ENCODE data around the gene IGSF23.

DNA sequence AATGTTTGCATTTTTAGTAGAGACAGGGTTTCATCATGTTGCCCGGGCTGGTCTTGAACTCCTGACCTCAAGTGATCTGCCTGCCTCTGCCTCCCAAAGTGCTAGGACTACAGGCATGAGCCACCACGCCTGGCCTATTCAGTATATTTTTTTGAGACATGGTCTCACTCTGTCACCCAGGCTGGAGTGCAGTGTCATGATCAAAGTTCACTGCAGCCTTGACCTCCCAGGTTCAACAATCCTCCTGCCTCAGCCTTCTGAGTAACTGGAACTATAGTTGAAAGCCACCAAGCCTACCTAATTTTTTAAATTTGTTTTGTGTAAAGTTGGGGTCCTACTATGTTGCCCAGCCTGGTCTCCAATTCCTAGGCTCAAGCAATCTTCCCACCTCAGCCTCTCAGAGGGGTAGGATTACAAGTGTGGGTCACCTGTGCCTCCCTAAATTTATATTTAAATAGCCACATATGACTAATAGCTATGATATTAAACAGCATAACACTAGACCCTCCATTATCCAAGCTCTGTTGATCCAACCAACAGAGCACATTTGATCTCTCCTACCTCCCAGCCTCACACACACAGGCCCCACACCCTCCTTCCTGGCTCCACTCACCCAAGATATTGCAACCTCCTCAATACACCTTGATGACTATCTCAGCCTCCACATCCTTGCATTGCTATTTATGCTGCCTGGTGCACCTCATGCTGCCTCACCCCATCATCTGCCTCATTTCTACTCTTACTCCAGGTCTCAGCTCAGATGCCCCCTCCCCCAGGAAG, 55.8 kb downstream of the IGSF23 start:
- TF ChIP-seq, protein P1, sequence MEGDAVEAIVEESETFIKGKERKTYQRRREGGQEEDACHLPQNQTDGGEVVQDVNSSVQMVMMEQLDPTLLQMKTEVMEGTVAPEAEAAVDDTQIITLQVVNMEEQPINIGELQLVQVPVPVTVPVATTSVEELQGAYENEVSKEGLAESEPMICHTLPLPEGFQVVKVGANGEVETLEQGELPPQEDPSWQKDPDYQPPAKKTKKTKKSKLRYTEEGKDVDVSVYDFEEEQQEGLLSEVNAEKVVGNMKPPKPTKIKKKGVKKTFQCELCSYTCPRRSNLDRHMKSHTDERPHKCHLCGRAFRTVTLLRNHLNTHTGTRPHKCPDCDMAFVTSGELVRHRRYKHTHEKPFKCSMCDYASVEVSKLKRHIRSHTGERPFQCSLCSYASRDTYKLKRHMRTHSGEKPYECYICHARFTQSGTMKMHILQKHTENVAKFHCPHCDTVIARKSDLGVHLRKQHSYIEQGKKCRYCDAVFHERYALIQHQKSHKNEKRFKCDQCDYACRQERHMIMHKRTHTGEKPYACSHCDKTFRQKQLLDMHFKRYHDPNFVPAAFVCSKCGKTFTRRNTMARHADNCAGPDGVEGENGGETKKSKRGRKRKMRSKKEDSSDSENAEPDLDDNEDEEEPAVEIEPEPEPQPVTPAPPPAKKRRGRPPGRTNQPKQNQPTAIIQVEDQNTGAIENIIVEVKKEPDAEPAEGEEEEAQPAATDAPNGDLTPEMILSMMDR (IDR thresholded peaks at IDR 0.05): no peak
- no peak for TF ChIP-seq EZH2 (IDR thresholded peaks at IDR 0.05; ENCODE audit: borderline replicate concordance, insufficient read depth, low read depth, low read length, poor library complexity, severe bottlenecking)

Data from B cell (primary cell).